HG03175 (cell line): ENCODE results near the gene GLRA1.
"Not testable (repeated sequence)": the region's sequence is repeated elsewhere in the genome, so short reads cannot be mapped to it uniquely, and the experiment has no call there.

Source experiments
- ATAC-seq: cut with Tn5 transposase; IDR thresholded peaks from one replicate; pipeline ENCODE4 v1.9.1; 2021; ENCODE audit warnings: mild to moderate bottlenecking, moderate library complexity; ENCODE audit not compliant: unreplicated experiment

GLRA1 gene

GRCh38 chr5:151886546-151887275 lies 37.9 kb downstream of the GLRA1 start:
- ATAC-seq: no peak

DNA sequence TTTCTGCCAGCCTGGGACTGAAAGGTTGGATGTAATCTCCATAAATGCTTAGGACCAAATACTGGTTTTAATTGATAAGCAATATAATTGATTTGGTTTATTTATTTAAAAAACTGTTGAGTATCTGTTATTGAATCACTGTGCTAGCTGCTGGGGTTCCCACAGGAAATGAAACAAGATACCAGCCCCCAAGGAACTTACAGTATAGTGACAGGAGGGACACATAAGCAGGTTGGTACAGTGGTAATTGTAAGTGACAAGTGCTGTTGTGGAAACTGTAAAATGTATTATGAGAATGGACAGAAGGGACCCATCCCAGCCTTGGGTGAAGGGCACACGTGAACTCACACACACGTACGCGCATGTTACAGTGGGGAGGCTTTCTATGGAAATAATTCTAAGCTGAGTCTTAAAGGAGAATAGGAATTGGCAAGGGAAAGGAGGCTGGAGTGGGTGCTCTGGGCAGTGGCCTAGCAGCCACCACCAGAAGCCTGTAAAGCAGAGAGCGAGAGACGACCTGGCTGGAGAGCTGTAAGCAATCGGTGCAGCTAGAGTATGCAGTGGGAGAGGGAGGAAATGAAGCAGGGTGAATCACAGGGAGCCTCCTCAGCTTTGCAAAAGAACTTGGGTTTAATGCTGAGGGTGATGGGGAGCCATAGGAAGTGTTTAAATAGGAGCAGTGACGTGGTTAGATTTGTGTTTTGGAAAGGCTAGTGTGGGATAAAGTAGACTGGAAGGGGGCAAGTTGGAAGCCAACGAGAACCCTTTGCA lies 39.3 kb downstream of the GLRA1 start:
- ATAC-seq: no peak

GRCh38 chr5:151881621-151882225 lies 42.9 kb downstream of the GLRA1 start:
- no peak for ATAC-seq

DNA sequence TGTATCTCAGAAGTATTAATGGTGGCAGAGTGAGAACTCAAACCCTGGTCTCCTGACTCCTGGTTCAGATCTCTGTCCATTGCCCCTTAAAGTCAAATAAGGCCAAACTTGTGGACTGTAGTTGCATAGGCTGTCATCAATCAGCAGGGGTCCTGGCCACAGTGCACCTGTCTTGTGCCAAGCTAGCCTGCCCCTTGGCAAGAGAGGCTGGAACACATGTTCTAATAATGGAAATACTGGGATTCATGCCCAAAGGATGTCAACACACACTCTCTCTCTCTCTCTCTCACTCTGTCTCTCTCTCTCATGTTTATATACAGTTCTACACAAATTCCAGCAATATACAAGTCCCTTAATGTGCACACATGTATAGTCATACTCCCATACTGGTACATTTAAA lies 44.3 kb downstream of the GLRA1 start:
- no peak for ATAC-seq

- ATAC-seq: no peak
Measured at GRCh38 chr5:151873701-151874100, 51.0 kb downstream of the GLRA1 start.

DNA sequence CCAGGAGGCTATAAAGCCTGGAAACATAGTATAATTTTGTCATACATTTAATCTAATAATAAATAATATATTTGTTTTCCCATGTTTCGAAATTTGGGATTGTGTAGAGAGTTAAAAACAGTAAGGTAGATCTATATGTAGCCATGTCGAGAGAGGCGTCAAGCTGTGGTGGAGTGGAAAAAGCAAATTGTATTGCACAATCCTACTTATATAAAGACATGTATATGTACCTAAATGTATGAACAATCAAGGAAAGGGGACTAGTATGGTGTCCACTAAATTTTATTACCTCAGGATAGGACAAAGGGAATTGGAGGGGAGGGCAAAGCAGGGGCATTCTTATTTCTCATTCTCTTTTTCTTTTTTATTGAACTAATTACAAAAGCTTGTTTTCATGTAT lies 52.0 kb downstream of the GLRA1 start:
- ATAC-seq: no peak

- no peak for ATAC-seq
Measured at GRCh38 chr5:151870820-151871219, 53.8 kb downstream of the GLRA1 start.

DNA sequence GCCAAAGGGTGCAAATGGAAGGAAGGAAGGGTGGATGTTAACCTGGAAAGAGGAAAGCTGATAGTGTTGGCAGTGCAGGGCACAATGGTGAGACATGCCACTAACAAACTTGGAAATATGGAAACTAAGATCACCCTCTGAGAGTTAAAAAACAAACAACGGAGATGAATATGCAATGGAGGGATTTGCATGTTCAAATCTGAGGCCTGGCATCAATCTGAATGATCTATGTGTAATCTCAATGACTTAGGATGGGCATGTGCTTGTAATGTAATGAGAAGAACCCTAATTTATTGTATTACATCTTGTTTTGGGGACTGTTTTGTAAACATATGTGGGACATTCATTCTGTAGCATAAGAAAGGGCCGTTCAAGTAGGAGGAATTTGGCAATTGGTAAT lies 54.4 kb downstream of the GLRA1 start:
- no peak for ATAC-seq

GRCh38 chr5:151869843-151870242 lies 54.8 kb downstream of the GLRA1 start:
- ATAC-seq: no peak

- ATAC-seq: no peak
Measured at GRCh38 chr5:151868451-151868850, 56.2 kb downstream of the GLRA1 start.

- no peak for ATAC-seq
Measured at GRCh38 chr5:151864061-151864748, 60.4 kb downstream of the GLRA1 start.

DNA sequence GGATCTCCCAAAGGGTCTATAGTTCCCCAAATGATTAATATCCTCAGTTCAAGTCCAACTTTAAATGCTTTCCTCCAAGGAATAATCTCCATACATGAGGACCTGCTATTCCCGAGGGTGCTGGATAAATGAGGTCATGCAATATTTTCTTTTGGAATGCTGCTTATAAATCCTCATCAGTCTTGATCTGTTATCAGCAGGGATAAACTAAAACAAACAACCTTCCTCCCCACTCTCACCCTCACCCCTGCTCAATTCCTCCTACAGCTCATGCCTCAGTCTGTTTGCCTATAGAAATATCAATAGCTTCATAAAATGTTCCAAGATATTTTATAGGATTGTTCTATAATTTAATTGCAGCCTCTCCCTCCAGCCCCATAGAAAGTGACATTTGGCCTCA lies 61.1 kb downstream of the GLRA1 start:
- ATAC-seq: no peak

GRCh38 chr5:151862811-151863472 lies 61.7 kb downstream of the GLRA1 start:
- ATAC-seq: no peak

GRCh38 chr5:151860867-151861266 lies 63.8 kb downstream of the GLRA1 start:
- not testable (repeated sequence) for ATAC-seq

DNA sequence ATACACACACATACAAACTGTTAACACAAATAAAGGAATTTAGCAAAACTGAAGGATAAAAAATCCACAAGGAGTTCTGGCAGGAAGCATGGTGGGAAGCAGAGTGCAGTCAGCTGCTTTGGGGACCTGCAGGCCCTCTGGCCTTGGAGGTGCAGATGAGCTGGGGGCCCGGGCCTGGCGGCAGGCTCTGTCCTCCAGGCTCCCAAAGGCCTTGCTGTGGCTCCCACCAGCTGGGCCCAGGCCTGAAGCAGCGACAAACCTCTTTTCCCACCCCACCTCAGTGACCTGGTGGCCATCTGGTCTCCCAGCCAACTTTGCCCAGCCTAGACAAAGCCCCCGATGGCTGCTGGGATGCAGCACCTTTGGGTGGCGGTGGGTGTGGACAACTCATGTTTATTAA lies 67.8 kb downstream of the GLRA1 start:
- ATAC-seq: no peak

GRCh38 chr5:151855701-151856100 lies 69.0 kb downstream of the GLRA1 start:
- no peak for ATAC-seq

- no peak for ATAC-seq
Measured at GRCh38 chr5:151847871-151848270, 76.8 kb downstream of the GLRA1 start.

- no peak for ATAC-seq
Measured at GRCh38 chr5:151846765-151847164, 77.9 kb downstream of the GLRA1 start.

GRCh38 chr5:151832843-151833242 lies 91.8 kb downstream of the GLRA1 start:
- ATAC-seq: not testable (repeated sequence)

DNA sequence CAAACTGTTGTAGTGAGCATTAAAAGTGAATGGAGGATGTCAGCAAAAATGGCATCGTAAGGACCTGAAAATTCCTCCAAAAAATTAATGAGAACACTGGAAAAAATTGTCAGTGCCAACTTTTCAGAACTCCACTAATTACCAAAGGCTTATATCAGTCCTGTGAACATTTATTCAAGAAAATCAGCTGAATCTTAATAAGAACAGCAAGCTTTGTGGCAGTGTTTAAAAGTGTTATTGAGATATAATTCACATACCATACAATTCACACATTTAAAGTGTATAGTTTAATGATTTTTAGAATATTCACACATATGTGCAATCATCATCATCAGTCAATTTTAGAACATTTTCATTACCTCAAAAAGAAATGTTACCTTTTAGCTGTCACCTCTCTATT lies 95.3 kb downstream of the GLRA1 start:
- ATAC-seq: no peak

DNA sequence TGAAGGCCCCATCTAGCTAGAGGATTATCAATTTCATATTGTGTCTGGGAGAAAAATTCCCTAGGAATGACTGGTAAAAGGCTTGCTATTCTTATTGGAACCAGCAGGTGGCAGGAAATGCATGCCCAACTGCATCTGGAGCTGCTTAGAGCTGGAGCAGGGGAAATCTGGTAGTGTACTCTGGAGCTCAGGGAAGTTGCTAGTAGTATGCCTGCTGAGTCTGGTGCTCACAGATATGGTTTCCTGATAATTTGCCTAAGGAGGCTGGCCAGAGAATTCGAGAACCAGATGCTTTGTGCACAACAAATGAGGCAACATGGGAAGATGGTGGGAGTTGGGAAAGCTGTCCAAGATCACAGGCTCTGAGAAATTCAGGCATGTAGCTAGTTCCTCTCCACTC lies 99.2 kb downstream of the GLRA1 start:
- ATAC-seq: peak; percentile 74
